NOMO-1 treated with dmso at 0.1 percent for 144 hours (cell line): ENCODE results near the gene PANK2.
"Not testable (repeated sequence)": the region's sequence is repeated elsewhere in the genome, so short reads cannot be mapped to it uniquely, and the experiment has no call there.

Experiments used
- DNase-seq: peaks from one replicate; lab custom pipeline; 2025; ENCODE audit not compliant: unreplicated experiment; lab: John Stamatoyannopoulos, UW

Gene PANK2

GRCh38 chr20:3925899-3926638 is 36.9 kb downstream of the PANK2 start:
- DNase-seq: no peak

- DNase-seq: peak; percentile 56
These were observed 38.5 kb downstream of the PANK2 start for GRCh38 chr20:3927486-3928291.

- DNase-seq: no peak
These were observed 40.5 kb downstream of the PANK2 start for GRCh38 chr20:3929713-3930060.

- DNase-seq: no peak
These were observed 41.3 kb downstream of the PANK2 start for GRCh38 chr20:3930265-3931206.

- no peak for DNase-seq
These were observed 42.5 kb downstream of the PANK2 start for GRCh38 chr20:3931664-3932063.

GRCh38 chr20:3932277-3932676 is 43.1 kb downstream of the PANK2 start:
- no peak for DNase-seq

- DNase-seq: no peak
These were observed 43.5 kb downstream of the PANK2 start for GRCh38 chr20:3932681-3933080.

- no peak for DNase-seq
These were observed 44.0 kb downstream of the PANK2 start for GRCh38 chr20:3933218-3933617.

- no peak for DNase-seq
These were observed 45.4 kb downstream of the PANK2 start for GRCh38 chr20:3934624-3935023.

GRCh38 chr20:3935295-3935955 is 46.2 kb downstream of the PANK2 start:
- DNase-seq: no peak

- no peak for DNase-seq
These were observed 46.8 kb downstream of the PANK2 start for GRCh38 chr20:3935956-3936340.

GRCh38 chr20:3937618-3938017 is 48.4 kb downstream of the PANK2 start:
- no peak for DNase-seq

- DNase-seq: no peak
These were observed 51.7 kb downstream of the PANK2 start for GRCh38 chr20:3940905-3941304.

GRCh38 chr20:3946666-3947065 is 57.5 kb downstream of the PANK2 start:
- not testable (repeated sequence) for DNase-seq

- DNase-seq: no peak
These were observed 75.5 kb downstream of the PANK2 start for GRCh38 chr20:3964719-3965118.

- DNase-seq: no peak
These were observed 77.4 kb downstream of the PANK2 start for GRCh38 chr20:3966571-3966970.

- no peak for DNase-seq
These were observed 80.8 kb downstream of the PANK2 start for GRCh38 chr20:3970016-3970415.

GRCh38 chr20:3971145-3971544 is 82.0 kb downstream of the PANK2 start:
- DNase-seq: no peak

GRCh38 chr20:3972161-3972560 is 83.0 kb downstream of the PANK2 start:
- DNase-seq: no peak

- not testable (repeated sequence) for DNase-seq
These were observed 83.4 kb downstream of the PANK2 start for GRCh38 chr20:3972631-3973030.

GRCh38 chr20:3973705-3974104 is 84.5 kb downstream of the PANK2 start:
- DNase-seq: no peak
